H1 (cell line): ENCODE results near the gene PIEZO1. TPM values are rescaled to one million over a fixed set of nuclear protein-coding genes. Genes with fewer than 3 reads are reported as not detected.
A peak's percentile ranks its signal among the peaks of the same experiment; 100 is the strongest.

ENCODE experiments used
- CBX5 ChIP-seq: fragments of 300-800, 300-1000 bp; sonication (generic); IDR thresholded peaks from 2 replicates; pipeline ENCODE4 v1.7.1; 2016; ENCODE audit warnings: antibody characterized with exemption, low read length, low read depth
- CEBPB ChIP-seq: IDR thresholded peaks from 2 replicates; pipeline ENCODE4 v1.6.1; 2012; ENCODE audit warnings: low read depth, low read length
- E2F6 ChIP-seq: IDR thresholded peaks from 2 replicates; pipeline ENCODE4 v1.6.1; 2012; ENCODE audit warnings: inconsistent platforms
- NRF1 ChIP-seq: IDR thresholded peaks from 2 replicates; pipeline ENCODE4 v1.6.1; 2011; ENCODE audit warnings: mild to moderate bottlenecking, low read depth, low read length, improper control_type of control experiment
- POLR2A ChIP-seq, 2 experiments: IDR thresholded peaks; 1 replicate in 1 of 2; 2 replicates in 1 of 2; pipeline ENCODE4 v1.6.1; 2011; ENCODE audit warnings: low read depth in 2 of 2, low read length in 2 of 2, mild to moderate bottlenecking in 2 of 2; ENCODE audit errors: control extremely low read depth in 1 of 2
- POLR2AphosphoS5 ChIP-seq: IDR thresholded peaks from 2 replicates; pipeline ENCODE4 v1.6.1; 2011; ENCODE audit warnings: low read depth, low read length
- RNF2 ChIP-seq: fragments of 200-900, 300-1000 bp; sonication (generic); IDR thresholded peaks from 2 replicates; pipeline ENCODE4 v1.7.1; 2016; ENCODE audit warnings: borderline replicate concordance, low read depth, mild to moderate bottlenecking, antibody characterized with exemption, low read length; ENCODE audit not compliant: poor library complexity, severe bottlenecking; ENCODE audit errors: missing control alignments
- RXRA ChIP-seq: IDR thresholded peaks from 2 replicates; pipeline ENCODE4 v1.6.1; 2011; ENCODE audit warnings: low read depth, mild to moderate bottlenecking, low read length, moderate library complexity; ENCODE audit not compliant: insufficient read depth
- SP1 ChIP-seq: IDR thresholded peaks from 2 replicates; pipeline ENCODE4 v1.6.1; 2011; ENCODE audit warnings: low read depth, low read length
- SP4 ChIP-seq: IDR thresholded peaks from 2 replicates; pipeline ENCODE4 v1.6.1; 2012; ENCODE audit warnings: low read length, inconsistent platforms
- YY1 ChIP-seq: IDR thresholded peaks from 2 replicates; pipeline ENCODE4 v1.6.1; 2011; ENCODE audit warnings: low read depth, mild to moderate bottlenecking, low read length
- polyA plus RNA-seq, 7 experiments: library from polyadenylated mRNA; depleted of rRNA in 3 of 7; stranded (reverse) in 5 of 7; unstranded in 2 of 7; fragments of >200 nt in 5 of 7; fragments of 200-250 nt in 2 of 7; gene quantifications; 1 replicate in 5 of 7; 2 replicates in 1 of 7; 4 replicates in 1 of 7; pipeline versions ENCODE4 v1.2.1 to v1.2.3, GENCODE V29; 2011 to 2013; ENCODE audit warnings: missing spikeins in 2 of 7, mixed read lengths in 2 of 7
- total RNA-seq: library from RNA; stranded (reverse); fragmentation: NEBNext Ultra II Directional; extraction: Animal tissue kit (Norgen Biotek cat#: 25700); gene quantifications from 2 replicates; pipeline ENCODE4 v1.2.1, GENCODE V29; 2021

The PIEZO1 gene
- total and polyA plus RNA-seq, 2 of the 8 experiments (the other 6 are each of a cell fraction or from before 2014, with no cell fraction given) = 42.3 to 67.5 TPM

GRCh38 chr16:88804173-88804551 is 19.1 kb upstream of the PIEZO1 start (continued):
- TF ChIP-seq E2F6 = no peak
- no peak for TF ChIP-seq RXRA
- TF ChIP-seq CBX5 = no peak
- no peak for TF ChIP-seq SP4
- no peak for TF ChIP-seq RNF2
- TF ChIP-seq POLR2A (IDR thresholded peaks at IDR 0.05; ENCODE audit: control extremely low read depth in 1 of 2, low read depth in 2 of 2, low read length in 2 of 2) = peak in 1 of 2 experiments; percentile 61; a peak in 1 of 3 replicates
- TF ChIP-seq POLR2AphosphoS5 = peak; percentile 43; the same call in 1 of the 2 replicates
- no peak for TF ChIP-seq CEBPB
- TF ChIP-seq NRF1 = no peak
- TF ChIP-seq YY1 = no peak
- no peak for TF ChIP-seq SP1
